ENCODE measurements around the gene DYNLT1. TPM values are rescaled to one million over a fixed set of nuclear protein-coding genes. Genes with fewer than 3 reads are reported as not detected.

The DYNLT1 gene
- total RNA-seq, 4 donors from 2014 or later, result 90.7 to 147 (median 102) TPM

DNA sequence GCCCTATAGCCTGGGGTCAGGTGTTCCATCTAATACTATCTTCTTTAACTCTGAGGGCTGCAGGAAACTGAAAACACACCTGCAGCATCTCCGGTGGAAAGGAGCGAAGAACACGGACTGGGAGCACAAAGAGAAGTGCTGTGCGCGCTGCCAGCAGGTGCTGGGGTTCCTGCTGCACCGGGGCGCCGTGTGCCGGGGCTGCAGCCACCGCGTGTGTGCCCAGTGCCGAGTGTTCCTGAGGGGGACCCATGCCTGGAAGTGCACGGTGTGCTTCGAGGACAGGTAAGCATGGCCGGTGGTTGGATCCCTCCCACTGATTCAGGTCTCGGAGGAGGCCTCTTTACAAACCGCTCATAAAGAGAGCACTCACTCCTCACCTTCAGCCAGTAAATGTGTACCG lies 20.8 kb upstream of the DYNLT1 start:
- Histone ChIP-seq H3K9me3 (no peaks in the 10 kb centered on the region), H3K27me3 (no peaks in the 10 kb centered on the region), H3K4me1 (peaks cover 0 to 30% (median 17%) of the 10 kb centered on the region in 4 donors), H3K4me3 (no peak overlapping the region), H3K36me3 (no peaks in the 10 kb centered on the region), H3K27ac (replicated peaks in 1 of 4) (peak overlapping the region in 1 of 4 donors; percentile 20)
- intact Hi-C loops (cut with DNase I), result no loop called here
- 93% methylated on average over 9 of the region's 18 CpGs for WGBS
- TF ChIP-seq POLR2AphosphoS5 (IDR thresholded peaks at IDR 0.05) (no peak), POLR2A (IDR thresholded peaks at IDR 0.05; ENCODE audit: low read depth) (no peak), EP300 (IDR thresholded peaks at IDR 0.05) (no peak)
- TF ChIP-seq, protein P1, sequence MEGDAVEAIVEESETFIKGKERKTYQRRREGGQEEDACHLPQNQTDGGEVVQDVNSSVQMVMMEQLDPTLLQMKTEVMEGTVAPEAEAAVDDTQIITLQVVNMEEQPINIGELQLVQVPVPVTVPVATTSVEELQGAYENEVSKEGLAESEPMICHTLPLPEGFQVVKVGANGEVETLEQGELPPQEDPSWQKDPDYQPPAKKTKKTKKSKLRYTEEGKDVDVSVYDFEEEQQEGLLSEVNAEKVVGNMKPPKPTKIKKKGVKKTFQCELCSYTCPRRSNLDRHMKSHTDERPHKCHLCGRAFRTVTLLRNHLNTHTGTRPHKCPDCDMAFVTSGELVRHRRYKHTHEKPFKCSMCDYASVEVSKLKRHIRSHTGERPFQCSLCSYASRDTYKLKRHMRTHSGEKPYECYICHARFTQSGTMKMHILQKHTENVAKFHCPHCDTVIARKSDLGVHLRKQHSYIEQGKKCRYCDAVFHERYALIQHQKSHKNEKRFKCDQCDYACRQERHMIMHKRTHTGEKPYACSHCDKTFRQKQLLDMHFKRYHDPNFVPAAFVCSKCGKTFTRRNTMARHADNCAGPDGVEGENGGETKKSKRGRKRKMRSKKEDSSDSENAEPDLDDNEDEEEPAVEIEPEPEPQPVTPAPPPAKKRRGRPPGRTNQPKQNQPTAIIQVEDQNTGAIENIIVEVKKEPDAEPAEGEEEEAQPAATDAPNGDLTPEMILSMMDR (IDR thresholded peaks at IDR 0.05), result no peak
- no peak for DNase-seq (ENCODE audit: extremely low spot score)

DNA sequence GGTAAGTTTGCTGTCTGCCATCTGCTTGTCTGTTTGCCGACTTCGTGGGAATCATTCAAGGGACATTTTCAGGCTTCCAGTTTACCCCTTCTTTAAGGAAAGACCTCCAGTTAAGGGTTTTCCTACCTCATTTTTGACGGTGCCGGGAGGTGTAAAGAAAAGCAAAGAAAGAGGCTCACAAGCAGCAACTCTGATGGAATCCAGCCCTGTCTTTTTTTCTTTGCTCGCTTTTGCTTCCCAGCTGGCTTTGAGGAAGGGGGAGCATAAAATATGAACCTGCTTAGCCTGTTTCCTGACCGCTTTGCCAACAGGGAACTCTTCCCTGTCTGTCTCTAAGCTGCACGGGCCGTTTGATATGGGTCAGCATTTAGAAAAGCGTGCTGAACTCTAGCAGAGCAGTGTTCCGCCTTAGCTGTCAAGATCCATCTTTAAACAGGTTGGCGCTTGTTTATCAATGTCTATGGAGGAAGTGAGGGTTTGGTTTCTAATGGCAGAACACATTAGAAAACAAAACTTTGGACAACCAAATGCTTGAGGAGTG lies 19.2 kb upstream of the DYNLT1 start:
- Histone ChIP-seq H3K4me1 (peaks cover 0 to 30% (median 17%) of the 10 kb centered on the region in 4 donors), H3K36me3 (no peaks in the 10 kb centered on the region), H3K27me3 (no peaks in the 10 kb centered on the region), H3K27ac (replicated peaks in 1 of 4) (peak overlapping the region; percentile 51 to 77 (median 76)), H3K9me3 (no peaks in the 10 kb centered on the region), H3K4me3 (peak overlapping the region; percentile 35 to 45 (median 40))
- WGBS, result 36% methylated on average over 11 of the region's 11 CpGs
- intact Hi-C loops (cut with DNase I), result no loop called here
- TF ChIP-seq, protein P1 (IDR thresholded peaks at IDR 0.05), result no peak
- TF ChIP-seq EP300 (IDR thresholded peaks at IDR 0.05) (no peak), POLR2AphosphoS5 (IDR thresholded peaks at IDR 0.05) (no peak), POLR2A (IDR thresholded peaks at IDR 0.05; ENCODE audit: low read depth) (no peak)
- DNase-seq (ENCODE audit: extremely low spot score), result no peak

DNA sequence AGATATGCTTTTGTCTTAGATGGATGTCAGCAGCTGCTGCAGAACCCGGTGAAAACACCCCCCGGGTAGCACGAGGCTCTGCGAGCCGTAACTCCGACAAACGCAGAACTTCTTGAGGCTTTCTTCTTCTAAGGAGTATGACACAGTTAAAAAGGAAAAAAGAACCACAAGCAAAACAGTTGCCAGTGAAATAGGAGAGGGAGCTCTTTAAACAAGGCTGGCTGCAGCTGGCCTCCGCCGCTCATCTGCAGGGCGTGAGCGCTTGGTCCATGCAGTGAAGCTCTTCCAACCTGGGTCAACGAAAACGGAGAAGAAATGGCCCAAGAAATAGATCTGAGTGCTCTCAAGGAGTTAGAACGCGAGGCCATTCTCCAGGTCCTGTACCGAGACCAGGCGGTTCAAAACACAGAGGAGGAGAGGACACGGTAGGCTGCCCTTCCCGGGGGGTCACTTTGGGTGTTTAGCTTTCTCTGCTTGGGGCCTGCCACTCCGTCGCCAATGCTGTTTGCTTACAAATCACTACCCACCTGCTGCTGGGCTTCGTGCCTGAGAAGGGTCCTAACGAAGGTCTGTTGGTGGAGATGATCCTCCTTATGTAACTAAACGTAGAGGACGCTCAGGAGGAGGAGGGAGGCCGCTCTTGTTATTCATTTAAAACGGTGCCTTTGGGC lies 18.5 kb upstream of the DYNLT1 start:
- intact Hi-C loops (cut with DNase I), result no loop called here
- Histone ChIP-seq H3K9me3 (no peaks in the 10 kb centered on the region), H3K27me3 (no peaks in the 10 kb centered on the region), H3K36me3 (no peaks in the 10 kb centered on the region), H3K4me1 (peaks cover 0 to 30% (median 17%) of the 10 kb centered on the region in 4 donors), H3K27ac (replicated peaks in 1 of 4) (peak overlapping the region; percentile 51 to 77 (median 76)), H3K4me3 (peak overlapping the region; percentile 35 to 45 (median 40))
- no peak for DNase-seq (ENCODE audit: extremely low spot score)
- TF ChIP-seq, protein P1 (IDR thresholded peaks at IDR 0.05), result no peak
- TF ChIP-seq POLR2A (IDR thresholded peaks at IDR 0.05; ENCODE audit: low read depth) (no peak), POLR2AphosphoS5 (IDR thresholded peaks at IDR 0.05) (peak in 1 of 2 donors; percentile 10), EP300 (IDR thresholded peaks at IDR 0.05) (no peak)
- 56% methylated on average over 22 of the region's 27 CpGs for WGBS

DNA sequence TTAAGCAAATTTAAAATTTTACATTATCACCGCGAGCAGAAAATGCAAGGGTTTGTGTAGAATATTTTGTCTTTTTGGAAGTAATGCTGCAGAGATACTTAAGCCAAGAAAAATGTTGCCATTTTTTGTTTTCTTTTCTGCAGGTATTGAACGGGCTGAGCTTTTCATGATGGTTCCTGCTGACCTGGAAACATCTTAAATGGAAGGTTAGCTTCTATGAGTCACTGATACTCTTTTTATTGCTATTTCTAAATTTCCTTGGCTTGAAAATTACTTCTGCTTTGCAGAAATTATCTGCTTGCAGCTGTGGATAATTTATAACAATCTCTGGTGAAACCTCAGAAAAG lies 18.0 kb upstream of the DYNLT1 start:
- no peaks in the 10 kb centered on the region for H3K36me3 ChIP-seq
- peaks cover 0 to 30% (median 17%) of the 10 kb centered on the region in 4 donors for H3K4me1 ChIP-seq
- peak overlapping the region; percentile 35 to 45 (median 40) for H3K4me3 ChIP-seq
- WGBS, result 60% methylated on average over 3 of the region's 3 CpGs
- intact Hi-C loops (cut with DNase I), result no loop called here
- H3K9me3 ChIP-seq, result no peaks in the 10 kb centered on the region
- no peaks in the 10 kb centered on the region for H3K27me3 ChIP-seq
- DNase-seq (ENCODE audit: extremely low spot score), result no peak
- TF ChIP-seq POLR2A (IDR thresholded peaks at IDR 0.05; ENCODE audit: low read depth) (no peak), POLR2AphosphoS5 (IDR thresholded peaks at IDR 0.05) (no peak), EP300 (IDR thresholded peaks at IDR 0.05) (no peak)
- TF ChIP-seq, protein P1 (IDR thresholded peaks at IDR 0.05), result no peak
- peak overlapping the region; percentile 51 to 77 (median 76) for H3K27ac ChIP-seq (replicated peaks in 1 of 4)
